ENCODE results near the gene KAZN.

KAZN gene

DNA sequence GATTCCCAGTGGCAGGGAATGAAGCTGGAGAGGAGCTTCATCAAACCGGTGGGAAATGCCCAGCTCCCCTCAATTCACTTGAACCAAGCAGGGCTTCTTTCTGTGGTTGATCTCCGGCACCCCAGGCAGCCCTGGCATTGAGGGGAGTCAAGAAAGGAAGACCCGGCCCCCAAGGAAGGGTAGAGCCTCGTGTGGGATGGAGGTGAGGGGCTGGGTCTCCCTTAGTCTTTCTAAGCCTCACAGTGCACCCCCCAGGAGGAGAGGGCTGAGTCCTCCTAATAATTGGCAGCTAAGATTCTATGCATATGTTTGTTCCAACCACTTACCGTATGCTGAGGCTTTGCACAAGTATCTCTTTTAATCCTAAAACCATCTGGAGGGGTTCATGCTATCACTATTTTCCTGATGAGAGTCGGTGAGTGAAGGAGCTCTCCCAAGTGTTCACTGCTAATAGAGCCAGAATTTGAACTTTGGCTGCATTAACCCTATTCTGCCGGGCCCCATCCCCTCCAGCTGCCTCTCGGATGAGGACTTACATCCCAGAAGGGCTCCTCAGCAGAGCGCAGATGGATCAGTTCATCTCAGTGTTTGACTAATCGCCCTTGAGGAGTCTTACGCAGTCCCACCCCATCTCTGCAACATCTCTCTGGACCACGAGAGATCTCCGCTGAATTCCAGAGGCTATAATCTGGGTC lies 521.9 kb downstream of the KAZN start:
- in situ Hi-C loops (cut with MboI; ENCODE audit: low sequenced_read_pairs, unreplicated experiment): no loop called here
- no peak for DNase-seq (ENCODE audit: low spot score)
- TF ChIP-seq, protein P1, sequence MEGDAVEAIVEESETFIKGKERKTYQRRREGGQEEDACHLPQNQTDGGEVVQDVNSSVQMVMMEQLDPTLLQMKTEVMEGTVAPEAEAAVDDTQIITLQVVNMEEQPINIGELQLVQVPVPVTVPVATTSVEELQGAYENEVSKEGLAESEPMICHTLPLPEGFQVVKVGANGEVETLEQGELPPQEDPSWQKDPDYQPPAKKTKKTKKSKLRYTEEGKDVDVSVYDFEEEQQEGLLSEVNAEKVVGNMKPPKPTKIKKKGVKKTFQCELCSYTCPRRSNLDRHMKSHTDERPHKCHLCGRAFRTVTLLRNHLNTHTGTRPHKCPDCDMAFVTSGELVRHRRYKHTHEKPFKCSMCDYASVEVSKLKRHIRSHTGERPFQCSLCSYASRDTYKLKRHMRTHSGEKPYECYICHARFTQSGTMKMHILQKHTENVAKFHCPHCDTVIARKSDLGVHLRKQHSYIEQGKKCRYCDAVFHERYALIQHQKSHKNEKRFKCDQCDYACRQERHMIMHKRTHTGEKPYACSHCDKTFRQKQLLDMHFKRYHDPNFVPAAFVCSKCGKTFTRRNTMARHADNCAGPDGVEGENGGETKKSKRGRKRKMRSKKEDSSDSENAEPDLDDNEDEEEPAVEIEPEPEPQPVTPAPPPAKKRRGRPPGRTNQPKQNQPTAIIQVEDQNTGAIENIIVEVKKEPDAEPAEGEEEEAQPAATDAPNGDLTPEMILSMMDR (IDR thresholded peaks at IDR 0.05; ENCODE audit: borderline replicate concordance, control extremely low read depth, extremely low read depth, insufficient read depth, missing control alignments): no peak

DNA sequence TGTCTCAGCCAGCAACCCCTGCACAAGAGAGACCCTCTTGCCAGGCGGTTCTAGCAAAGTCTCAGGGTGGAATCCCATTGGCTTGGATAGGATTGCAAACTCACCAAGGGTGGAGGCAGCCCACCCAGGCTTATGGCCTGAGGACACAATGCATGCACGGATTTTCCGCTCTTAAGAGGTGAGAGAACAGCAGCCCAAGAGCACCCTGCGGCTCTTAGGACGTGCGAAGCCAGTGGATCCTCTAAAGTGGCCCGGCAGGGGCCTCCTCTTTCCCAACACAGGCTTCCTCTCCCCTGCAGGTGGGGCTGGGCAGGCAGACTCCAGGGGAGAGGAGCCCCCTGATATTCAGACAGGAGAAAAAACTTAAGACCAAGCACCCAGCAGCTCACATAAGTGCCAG lies 523.8 kb downstream of the KAZN start:
- in situ Hi-C loops (cut with MboI; ENCODE audit: low sequenced_read_pairs, unreplicated experiment): no loop called here
- TF ChIP-seq, protein P1 (IDR thresholded peaks at IDR 0.05; ENCODE audit: borderline replicate concordance, control extremely low read depth, extremely low read depth, insufficient read depth, missing control alignments): no peak
- no peak for DNase-seq (ENCODE audit: low spot score)

DNA sequence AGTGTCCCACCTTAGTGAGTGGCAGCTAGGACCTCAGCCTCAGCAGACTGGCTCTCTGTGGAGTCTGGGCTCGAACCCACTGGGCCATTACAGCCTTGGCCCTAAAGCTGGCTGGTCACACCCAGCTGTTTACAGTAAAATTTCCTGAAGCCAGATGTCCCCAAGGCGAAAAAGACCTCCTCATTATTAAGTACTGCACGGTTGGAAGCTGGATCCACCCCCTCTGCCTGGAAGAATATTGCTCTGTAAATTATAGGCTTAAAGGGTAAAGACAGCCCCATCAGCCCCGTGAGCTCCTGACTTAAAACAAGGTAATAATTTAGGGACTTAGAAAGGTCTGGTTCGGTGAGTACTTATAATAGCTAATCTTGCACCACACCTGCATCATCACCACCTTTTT lies 524.8 kb downstream of the KAZN start:
- in situ Hi-C loops (cut with MboI; ENCODE audit: low sequenced_read_pairs, unreplicated experiment): no loop called here
- DNase-seq (ENCODE audit: low spot score): no peak

DNA sequence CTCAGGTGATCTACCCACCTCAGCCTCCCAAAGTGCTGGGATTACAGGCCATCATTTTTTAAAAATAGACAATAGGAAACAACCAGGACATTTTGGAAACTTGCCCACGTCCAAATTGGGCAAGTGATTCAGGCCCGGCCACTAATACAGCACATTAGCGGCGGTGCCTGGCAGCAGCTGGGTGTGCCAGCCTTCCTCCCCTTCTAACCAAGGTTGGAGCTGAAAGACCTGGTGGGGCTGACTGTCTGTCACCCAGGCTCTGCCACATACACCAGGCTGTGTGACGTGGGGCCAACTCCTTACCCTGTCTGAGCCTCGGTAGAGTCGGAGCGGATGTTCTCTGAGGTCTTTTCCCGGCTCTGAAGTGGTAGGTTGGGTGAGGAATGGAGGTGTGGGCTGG lies 525.4 kb downstream of the KAZN start:
- DNase-seq (ENCODE audit: low spot score): no peak
- in situ Hi-C loops (cut with MboI; ENCODE audit: low sequenced_read_pairs, unreplicated experiment): no loop called here
- TF ChIP-seq, protein P1 (IDR thresholded peaks at IDR 0.05; ENCODE audit: borderline replicate concordance, control extremely low read depth, extremely low read depth, insufficient read depth, missing control alignments): no peak

More for the DNA sequence above, 524.8 kb downstream of the KAZN start:
- TF ChIP-seq, protein P1 (IDR thresholded peaks at IDR 0.05; ENCODE audit: borderline replicate concordance, control extremely low read depth, extremely low read depth, insufficient read depth, missing control alignments): no peak

DNA sequence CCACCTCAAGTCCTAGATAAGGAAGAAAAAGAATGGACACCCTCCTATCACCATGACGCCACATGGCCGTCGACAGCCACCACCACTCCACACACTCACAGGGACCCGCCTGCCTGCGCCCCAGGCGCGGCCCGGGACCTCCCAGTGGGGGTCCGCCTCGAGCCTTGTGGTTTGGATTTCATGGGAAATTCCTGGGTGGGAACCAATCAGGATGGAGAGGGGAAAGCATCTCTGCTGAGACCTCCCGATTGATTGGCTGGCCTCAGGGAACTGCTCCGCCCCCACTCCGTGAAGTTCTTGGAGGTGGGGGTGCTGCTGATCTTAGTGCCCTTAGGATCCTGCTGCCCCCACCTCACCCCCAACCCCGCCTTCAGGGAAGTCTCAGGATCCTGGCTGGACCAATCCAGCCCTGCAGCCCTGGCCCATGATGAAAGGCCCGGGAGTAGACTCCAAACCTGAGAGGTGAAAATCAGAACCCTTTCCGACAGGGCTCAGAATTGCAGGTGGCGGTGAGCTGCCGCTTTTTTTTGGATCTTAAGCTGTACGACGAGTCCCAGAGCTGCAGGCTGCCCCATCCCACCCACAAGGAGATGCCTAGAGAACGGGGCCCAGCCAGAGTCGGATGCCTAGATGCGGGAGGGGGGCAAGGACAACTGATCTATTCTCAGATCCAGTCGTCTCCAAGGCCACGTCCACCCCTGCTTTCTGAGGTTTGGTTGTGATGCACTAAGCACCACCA lies 526.0 kb downstream of the KAZN start:
- TF ChIP-seq, protein P1 (IDR thresholded peaks at IDR 0.05; ENCODE audit: borderline replicate concordance, control extremely low read depth, extremely low read depth, insufficient read depth, missing control alignments): no peak
- no peak for DNase-seq (ENCODE audit: low spot score)
- in situ Hi-C loops (cut with MboI; ENCODE audit: low sequenced_read_pairs, unreplicated experiment): loop anchor here (5.0 kb wide), 1 partner anchor 153 kb away; no protein-coding TSS in a partner anchor

DNA sequence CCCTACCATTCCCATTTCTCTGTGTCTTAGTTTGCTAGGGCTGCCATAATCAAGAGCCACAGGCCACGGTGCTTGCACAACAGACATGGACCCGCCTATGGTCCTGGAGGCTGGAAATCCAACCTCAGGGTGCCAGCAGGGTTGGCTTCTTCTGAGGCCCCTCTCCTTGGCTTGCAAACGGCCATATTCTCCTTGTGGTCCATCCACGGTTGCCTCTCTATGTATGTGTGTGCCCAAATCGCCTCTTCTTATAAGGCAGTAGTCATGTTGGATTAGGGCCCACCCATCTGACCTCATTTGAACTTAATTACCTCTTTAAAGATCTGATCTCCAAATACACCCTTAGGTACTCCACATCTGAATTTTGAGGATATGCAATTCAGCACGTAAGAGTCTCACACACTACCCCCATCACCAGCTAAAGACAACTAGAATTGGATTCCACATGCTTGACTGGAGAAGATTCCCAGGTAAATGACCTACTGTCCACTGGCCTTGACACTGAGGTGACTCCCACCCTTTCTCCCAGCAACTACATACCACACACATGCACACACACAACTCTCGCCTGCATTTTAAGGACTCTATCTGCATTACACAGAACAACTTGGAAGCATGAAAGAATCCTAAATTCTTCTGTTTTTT lies 526.7 kb downstream of the KAZN start:
- in situ Hi-C loops (cut with MboI; ENCODE audit: low sequenced_read_pairs, unreplicated experiment): loop anchor here (5.0 kb wide), 1 partner anchor 152 kb away; no protein-coding TSS in a partner anchor
- TF ChIP-seq, protein P1 (IDR thresholded peaks at IDR 0.05; ENCODE audit: borderline replicate concordance, control extremely low read depth, extremely low read depth, insufficient read depth, missing control alignments): no peak

More for the DNA sequence above, 526.7 kb downstream of the KAZN start:
- no peak for DNase-seq (ENCODE audit: low spot score)
